Calu3 (cell line): ENCODE data around the gene MAGI1. TPM values are rescaled to one million over a fixed set of nuclear protein-coding genes. Genes with fewer than 3 reads are reported as not detected.

ENCODE experiments used
- BruUV-seq: library from RNA; stranded (reverse); fragments of 400-500 nt; replicated peaks from 2 replicates; lab custom pipeline; 2021; lab: Mats Ljungman, UMichigan
- CTCF ChIA-PET: fragments of 300-600 bp; sonication (Branson Sonifier 250); formaldehyde crosslinking; loops from one replicate; lab custom pipeline; 2022; ENCODE audit warnings: antibody characterized with exemption; lab: Charles Lee
- DNase-seq: peaks from one replicate; pipeline ENCODE4 v3.0.0; 2022
- H3K27ac Mint-ChIP-seq: one replicate; pipeline ENCODE4 v1.8.0; 2022; ENCODE audit warnings: mixed read lengths; ENCODE audit not compliant: unreplicated experiment
- H3K27me3 Mint-ChIP-seq: one replicate; pipeline ENCODE4 v1.8.0; 2022; ENCODE audit warnings: mixed read lengths; ENCODE audit not compliant: unreplicated experiment
- H3K36me3 Mint-ChIP-seq: one replicate; pipeline ENCODE4 v1.8.0; 2022; ENCODE audit warnings: mild to moderate bottlenecking, moderate library complexity, mixed read lengths; ENCODE audit not compliant: insufficient read depth, unreplicated experiment
- H3K4me1 Mint-ChIP-seq: one replicate; pipeline ENCODE4 v1.8.0; 2022; ENCODE audit warnings: mild to moderate bottlenecking, low read depth, mixed read lengths; ENCODE audit not compliant: unreplicated experiment
- H3K4me3 Mint-ChIP-seq: one replicate; pipeline ENCODE4 v1.8.0; 2022; ENCODE audit warnings: mild to moderate bottlenecking, low read depth, moderate library complexity, mixed read lengths; ENCODE audit not compliant: unreplicated experiment
- H3K9me3 Mint-ChIP-seq: one replicate; pipeline ENCODE4 v1.8.0; 2022; ENCODE audit warnings: low read depth, mixed read lengths; ENCODE audit not compliant: unreplicated experiment
- intact Hi-C: fragments of 100-400 bp; cut with micrococcal nuclease; formaldehyde crosslinking; loops from one replicate; pipeline ENCODE4 v1.10.0; 2022; ENCODE audit not compliant: unreplicated experiment
- total RNA-seq: library from RNA; stranded (reverse); gene quantifications from 2 replicates; pipeline ENCODE4 v1.2.3, GENCODE V29; 2022
- TF ChIP-seq, protein P1 (sequence below): fragments of 200-600 bp; IDR thresholded peaks from one replicate; pipeline ENCODE4 v1.8.0; 2022; ENCODE audit warnings: antibody characterized with exemption; ENCODE audit not compliant: unreplicated experiment

MAGI1 gene
- total RNA-seq, 1 experiment from 2014 or later, result 76.4 TPM

DNA sequence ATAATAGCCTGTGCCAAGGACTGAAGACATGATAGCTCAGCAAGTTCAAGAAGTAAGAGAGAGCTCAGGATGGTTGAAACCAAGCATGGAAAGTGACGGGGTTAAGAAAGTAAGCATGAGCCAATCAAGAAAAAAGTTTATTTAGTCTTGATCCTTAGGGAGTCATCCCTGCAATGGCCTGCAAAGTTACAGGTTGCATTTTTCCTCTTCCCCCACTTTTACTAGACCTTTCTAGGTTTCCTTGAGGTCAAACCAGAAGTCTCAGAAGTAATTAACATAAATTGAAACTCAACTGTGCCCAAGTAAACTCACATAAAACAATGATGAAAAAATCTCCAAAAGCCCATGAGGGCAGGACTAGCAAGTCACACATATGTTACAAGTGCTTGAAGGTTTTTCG lies 250.9 kb downstream of the MAGI1 start:
- Mint-ChIP-seq H3K27ac (no peak overlapping the region), H3K9me3 (no peaks in the 10 kb centered on the region), H3K36me3 (no peaks in the 10 kb centered on the region), H3K27me3 (no peaks in the 10 kb centered on the region), H3K4me1 (peaks cover 24% of the 10 kb centered on the region), H3K4me3 (no peak overlapping the region)
- TF ChIP-seq, protein P1, sequence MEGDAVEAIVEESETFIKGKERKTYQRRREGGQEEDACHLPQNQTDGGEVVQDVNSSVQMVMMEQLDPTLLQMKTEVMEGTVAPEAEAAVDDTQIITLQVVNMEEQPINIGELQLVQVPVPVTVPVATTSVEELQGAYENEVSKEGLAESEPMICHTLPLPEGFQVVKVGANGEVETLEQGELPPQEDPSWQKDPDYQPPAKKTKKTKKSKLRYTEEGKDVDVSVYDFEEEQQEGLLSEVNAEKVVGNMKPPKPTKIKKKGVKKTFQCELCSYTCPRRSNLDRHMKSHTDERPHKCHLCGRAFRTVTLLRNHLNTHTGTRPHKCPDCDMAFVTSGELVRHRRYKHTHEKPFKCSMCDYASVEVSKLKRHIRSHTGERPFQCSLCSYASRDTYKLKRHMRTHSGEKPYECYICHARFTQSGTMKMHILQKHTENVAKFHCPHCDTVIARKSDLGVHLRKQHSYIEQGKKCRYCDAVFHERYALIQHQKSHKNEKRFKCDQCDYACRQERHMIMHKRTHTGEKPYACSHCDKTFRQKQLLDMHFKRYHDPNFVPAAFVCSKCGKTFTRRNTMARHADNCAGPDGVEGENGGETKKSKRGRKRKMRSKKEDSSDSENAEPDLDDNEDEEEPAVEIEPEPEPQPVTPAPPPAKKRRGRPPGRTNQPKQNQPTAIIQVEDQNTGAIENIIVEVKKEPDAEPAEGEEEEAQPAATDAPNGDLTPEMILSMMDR, result no peak
- intact Hi-C loops, result loop anchor here (5.0 to 10.0 kb wide), 3 partner anchors 164 to 344 kb away; partner anchors contain the start of gene MAGI1
- no peak for DNase-seq
- no TSS peak for BruUV-seq
- CTCF ChIA-PET, result interaction anchor here (0.5 kb wide), 1 partner anchor 824 kb away, joined by 12 read pairs; no protein-coding TSS in a partner anchor

DNA sequence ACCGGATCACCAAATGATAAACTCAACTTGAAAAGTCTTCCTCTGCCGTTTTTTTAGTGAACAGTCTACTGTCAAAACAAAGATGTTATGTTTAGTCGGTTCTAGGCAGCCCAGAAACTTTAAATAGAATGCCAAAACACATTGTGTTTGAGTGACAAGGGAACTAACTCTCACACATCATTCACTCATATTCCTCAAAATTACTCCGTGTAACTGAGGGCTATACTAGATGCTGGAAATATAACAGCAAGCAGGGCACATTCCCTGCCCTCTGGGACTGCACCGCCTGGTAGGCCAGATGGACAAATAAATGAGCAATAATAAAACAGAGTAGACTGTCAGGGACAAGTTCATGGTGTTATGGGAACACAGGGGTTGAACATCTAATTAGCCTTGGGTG lies 251.4 kb downstream of the MAGI1 start:
- CTCF ChIA-PET, result no interaction called here
- no peaks in the 10 kb centered on the region for H3K36me3 Mint-ChIP-seq
- no peaks in the 10 kb centered on the region for H3K9me3 Mint-ChIP-seq
- TF ChIP-seq, protein P1, result no peak
- H3K27ac Mint-ChIP-seq, result no peak overlapping the region
- BruUV-seq, result no TSS peak
- peaks cover 24% of the 10 kb centered on the region for H3K4me1 Mint-ChIP-seq
- DNase-seq, result no peak
- no peaks in the 10 kb centered on the region for H3K27me3 Mint-ChIP-seq
- no peak overlapping the region for H3K4me3 Mint-ChIP-seq
- intact Hi-C loops, result loop anchor here (5.0 to 10.0 kb wide), 3 partner anchors 165 to 345 kb away; partner anchors contain the start of gene MAGI1

DNA sequence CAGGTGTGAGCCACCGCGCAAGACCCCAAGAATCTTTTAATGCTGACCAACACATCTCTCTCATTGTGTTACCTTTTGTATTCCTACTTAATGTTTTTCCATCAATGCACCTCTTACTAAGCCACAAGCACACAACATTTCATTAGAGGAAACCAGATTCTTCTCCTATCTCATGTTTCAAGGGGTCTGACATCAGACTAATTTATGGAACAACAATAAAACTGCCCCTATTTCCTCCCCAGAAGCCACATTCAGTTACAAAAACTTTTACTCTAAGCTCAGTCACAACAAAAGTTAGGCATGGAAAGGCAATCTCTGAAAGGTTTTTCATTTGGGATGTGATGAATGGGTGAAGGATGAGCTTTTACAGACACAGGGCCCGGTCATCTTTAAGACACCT lies 251.8 kb downstream of the MAGI1 start:
- peaks cover 24% of the 10 kb centered on the region for H3K4me1 Mint-ChIP-seq
- CTCF ChIA-PET, result no interaction called here
- H3K9me3 Mint-ChIP-seq, result no peaks in the 10 kb centered on the region
- no TSS peak for BruUV-seq
- no peak for DNase-seq
- no peak overlapping the region for H3K27ac Mint-ChIP-seq
- no peaks in the 10 kb centered on the region for H3K27me3 Mint-ChIP-seq
- no peak overlapping the region for H3K4me3 Mint-ChIP-seq
- TF ChIP-seq, protein P1, result no peak
- intact Hi-C loops, result loop anchor here (5.0 to 10.0 kb wide), 3 partner anchors 165 to 345 kb away; partner anchors contain the start of gene MAGI1
- no peaks in the 10 kb centered on the region for H3K36me3 Mint-ChIP-seq

DNA sequence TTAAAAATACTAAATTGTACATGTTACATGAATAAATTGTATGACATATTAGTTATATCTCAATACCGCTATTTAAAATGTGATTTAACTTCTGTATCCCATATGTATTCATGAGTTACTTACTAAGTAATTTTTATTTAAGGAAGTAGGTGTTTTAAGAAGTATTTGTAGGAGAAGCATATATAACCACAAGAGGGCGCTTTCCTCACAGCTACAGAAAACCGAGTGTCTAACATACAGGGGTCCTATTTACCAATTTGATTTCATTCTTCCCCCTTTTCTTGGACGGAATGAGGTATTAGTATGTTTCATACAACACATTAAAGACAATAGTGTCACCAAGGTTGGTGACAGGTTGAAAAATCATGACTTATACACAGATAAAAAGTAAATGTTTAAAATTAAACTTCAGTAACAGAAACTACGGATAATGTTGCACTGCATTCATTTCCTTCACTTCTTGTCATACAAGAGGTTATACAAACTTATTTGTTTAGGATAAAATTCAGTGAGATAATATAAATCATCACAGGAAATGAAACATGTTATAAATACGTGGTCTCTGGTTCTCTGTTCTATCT lies 253.6 kb downstream of the MAGI1 start:
- H3K36me3 Mint-ChIP-seq, result no peaks in the 10 kb centered on the region
- H3K27me3 Mint-ChIP-seq, result no peaks in the 10 kb centered on the region
- H3K27ac Mint-ChIP-seq, result no peak overlapping the region
- BruUV-seq, result no TSS peak
- no peaks in the 10 kb centered on the region for H3K9me3 Mint-ChIP-seq
- peaks cover 24% of the 10 kb centered on the region for H3K4me1 Mint-ChIP-seq
- intact Hi-C loops, result loop anchor here (1.0 to 10.0 kb wide), 5 partner anchors 129 to 410 kb away; partner anchors contain the start of gene MAGI1
- TF ChIP-seq, protein P1, result peak; percentile 43
- CTCF ChIA-PET, result interaction anchor here (0.6 kb wide), 2 partner anchors 168 to 655 kb away, joined by 3 to 4 read pairs; no protein-coding TSS in a partner anchor
- peak; percentile 17 for DNase-seq
- no peak overlapping the region for H3K4me3 Mint-ChIP-seq
